ENCODE data around the gene IL10RB.

IL10RB gene

GRCh38 chr21:33244082-33244778, 21.9 kb upstream of the IL10RB start:
- H2AFZ ChIP-seq (ENCODE audit: low read depth, low read length) = no peak overlapping the region
- H3K9ac ChIP-seq (ENCODE audit: low read depth, low read length) = peak overlapping the region; percentile 44
- H3K4me1 ChIP-seq (ENCODE audit: insufficient read depth, low read length) = peaks cover 48% of the 10 kb centered on the region
- H3K4me2 ChIP-seq (ENCODE audit: insufficient read depth, low read length) = peak overlapping the region; percentile 15; the same call in 1 of the 2 replicates
- H3K27me3 ChIP-seq (ENCODE audit: insufficient read depth, low read length, poor library complexity) = no peaks in the 10 kb centered on the region
- peak; percentile 56 for DNase-seq
- peak; percentile 82 for ATAC-seq (ENCODE audit: insufficient read depth, low read depth)
- H3K36me3 ChIP-seq (ENCODE audit: insufficient read depth, low read length) = peaks cover 67% of the 10 kb centered on the region
- H3K4me3 ChIP-seq (ENCODE audit: low read depth in 1 of 2, low read length in 2 of 2) = no peak overlapping the region
- peak overlapping the region; percentile 82 for H3K27ac ChIP-seq (ENCODE audit: low read length)
- H3K79me2 ChIP-seq (ENCODE audit: insufficient read depth, low read length) = peaks cover 61% of the 10 kb centered on the region
- no peaks in the 10 kb centered on the region for H3K9me3 ChIP-seq (ENCODE audit: insufficient read depth, low read length, severe bottlenecking)
- H4K20me1 ChIP-seq (ENCODE audit: insufficient read depth, low read length) = peaks cover 3% of the 10 kb centered on the region; the same call in 1 of the 2 replicates
- no peak for TF ChIP-seq EZH2 (IDR thresholded peaks at IDR 0.05; ENCODE audit: borderline replicate concordance, low read depth, low read length, severe bottlenecking)

GRCh38 chr21:33244779-33245105, 21.4 kb upstream of the IL10RB start:
- H3K9ac ChIP-seq (ENCODE audit: low read depth, low read length) = peak overlapping the region; percentile 44; the same call in 1 of the 2 replicates
- no peaks in the 10 kb centered on the region for H3K9me3 ChIP-seq (ENCODE audit: insufficient read depth, low read length, severe bottlenecking)
- TF ChIP-seq EZH2 (IDR thresholded peaks at IDR 0.05; ENCODE audit: borderline replicate concordance, low read depth, low read length, severe bottlenecking) (no peak), CTCF (IDR thresholded peaks at IDR 0.05; ENCODE audit: borderline replicate concordance, extremely low read depth, low read length, poor library complexity, severe bottlenecking) (no peak)
- peaks cover 69% of the 10 kb centered on the region for H3K36me3 ChIP-seq (ENCODE audit: insufficient read depth, low read length)
- H3K79me2 ChIP-seq (ENCODE audit: insufficient read depth, low read length) = peaks cover 57% of the 10 kb centered on the region
- ATAC-seq (ENCODE audit: insufficient read depth, low read depth) = no peak
- H3K4me2 ChIP-seq (ENCODE audit: insufficient read depth, low read length) = no peak overlapping the region
- no peak overlapping the region for H2AFZ ChIP-seq (ENCODE audit: low read depth, low read length)
- H3K27ac ChIP-seq (ENCODE audit: low read length) = peak overlapping the region; percentile 82
- H3K4me3 ChIP-seq (ENCODE audit: low read depth in 1 of 2, low read length in 2 of 2) = no peak overlapping the region
- no peaks in the 10 kb centered on the region for H4K20me1 ChIP-seq (ENCODE audit: insufficient read depth, low read length)
- no peaks in the 10 kb centered on the region for H3K27me3 ChIP-seq (ENCODE audit: insufficient read depth, low read length, poor library complexity)
- DNase-seq = no peak
- peaks cover 46% of the 10 kb centered on the region for H3K4me1 ChIP-seq (ENCODE audit: insufficient read depth, low read length)

GRCh38 chr21:33245289-33245918, 20.8 kb upstream of the IL10RB start:
- no peak overlapping the region for H3K4me2 ChIP-seq (ENCODE audit: insufficient read depth, low read length)
- TF ChIP-seq EZH2 (IDR thresholded peaks at IDR 0.05; ENCODE audit: borderline replicate concordance, low read depth, low read length, severe bottlenecking) (no peak), CTCF (IDR thresholded peaks at IDR 0.05; ENCODE audit: borderline replicate concordance, extremely low read depth, low read length, poor library complexity, severe bottlenecking) (no peak)
- H3K9me3 ChIP-seq (ENCODE audit: insufficient read depth, low read length, severe bottlenecking) = no peaks in the 10 kb centered on the region
- DNase-seq (no peak), ATAC-seq (ENCODE audit: insufficient read depth, low read depth) (no peak)
- H2AFZ ChIP-seq (ENCODE audit: low read depth, low read length) = no peak overlapping the region
- H3K9ac ChIP-seq (ENCODE audit: low read depth, low read length) = no peak overlapping the region
- H3K4me1 ChIP-seq (ENCODE audit: insufficient read depth, low read length) = peaks cover 42% of the 10 kb centered on the region
- peaks cover 51% of the 10 kb centered on the region for H3K79me2 ChIP-seq (ENCODE audit: insufficient read depth, low read length)
- H4K20me1 ChIP-seq (ENCODE audit: insufficient read depth, low read length) = no peaks in the 10 kb centered on the region
- H3K36me3 ChIP-seq (ENCODE audit: insufficient read depth, low read length) = peaks cover 76% of the 10 kb centered on the region
- no peak overlapping the region for H3K4me3 ChIP-seq (ENCODE audit: low read depth in 1 of 2, low read length in 2 of 2)
- peak overlapping the region; percentile 82 for H3K27ac ChIP-seq (ENCODE audit: low read length)
- H3K27me3 ChIP-seq (ENCODE audit: insufficient read depth, low read length, poor library complexity) = no peaks in the 10 kb centered on the region

- no peaks in the 10 kb centered on the region for H3K27me3 ChIP-seq (ENCODE audit: insufficient read depth, low read length, poor library complexity)
- ATAC-seq (ENCODE audit: insufficient read depth, low read depth) = no peak
- H3K4me3 ChIP-seq (ENCODE audit: low read depth in 1 of 2, low read length in 2 of 2) = no peak overlapping the region
- H3K27ac ChIP-seq (ENCODE audit: low read length) = no peak overlapping the region; the same call in 1 of the 2 replicates
- no peak overlapping the region for H3K4me2 ChIP-seq (ENCODE audit: insufficient read depth, low read length)
- no peaks in the 10 kb centered on the region for H3K9me3 ChIP-seq (ENCODE audit: insufficient read depth, low read length, severe bottlenecking)
- peaks cover 40% of the 10 kb centered on the region for H3K79me2 ChIP-seq (ENCODE audit: insufficient read depth, low read length)
- H4K20me1 ChIP-seq (ENCODE audit: insufficient read depth, low read length) = no peaks in the 10 kb centered on the region
- no peak for TF ChIP-seq CTCF (IDR thresholded peaks at IDR 0.05; ENCODE audit: borderline replicate concordance, extremely low read depth, low read length, poor library complexity, severe bottlenecking)
- no peak for TF ChIP-seq EZH2 (IDR thresholded peaks at IDR 0.05; ENCODE audit: borderline replicate concordance, low read depth, low read length, severe bottlenecking)
- H3K36me3 ChIP-seq (ENCODE audit: insufficient read depth, low read length) = peaks cover 87% of the 10 kb centered on the region
- H2AFZ ChIP-seq (ENCODE audit: low read depth, low read length) = no peak overlapping the region
- no peak for DNase-seq
- no peak overlapping the region for H3K9ac ChIP-seq (ENCODE audit: low read depth, low read length)
- peaks cover 31% of the 10 kb centered on the region for H3K4me1 ChIP-seq (ENCODE audit: insufficient read depth, low read length)
Observed at GRCh38 chr21:33246506-33246905, 19.7 kb upstream of the IL10RB start.

Measured in DND-41 (cell line).